Uterus (tissue), 4 donors: ENCODE results near the gene TMEM61. TPM values are rescaled to one million over a fixed set of nuclear protein-coding genes. Genes with fewer than 3 reads are reported as not detected.
A peak's percentile ranks its signal among the peaks of the same experiment; 100 is the strongest.

Experiments
- DNase-seq, 2 donors: peaks; one replicate each; pipeline ENCODE4 v3.0.0-alpha.2; 2019 to 2020
- H3K27ac ChIP-seq, 2 donors: fragments of 200-600 bp; sonication (generic); 1 replicate in 1 of 2; 2 replicates in 1 of 2; pipeline ENCODE4 v1.5.1; 2016 to 2018
- H3K27me3 ChIP-seq, 2 donors: fragments of 200-600 bp; sonication (generic); one replicate each; pipeline ENCODE4 v1.5.1; 2018 to 2019; ENCODE audit warnings: control low read depth in 1 of 2
- H3K36me3 ChIP-seq, 2 donors: fragments of 200-600 bp; sonication (generic); one replicate each; pipeline ENCODE4 v1.5.1; 2019; ENCODE audit warnings: control low read depth in 1 of 2
- H3K4me1 ChIP-seq, 2 donors: fragments of 200-600 bp; sonication (generic); one replicate each; pipeline ENCODE4 v1.5.1; 2018 to 2019; ENCODE audit warnings: control low read depth in 1 of 2
- H3K4me3 ChIP-seq, 2 donors: fragments of 200-600 bp; sonication (generic); 1 replicate in 1 of 2; 2 replicates in 1 of 2; pipeline ENCODE4 v1.5.1; 2018 to 2019; ENCODE audit warnings: mild to moderate bottlenecking in 1 of 2
- H3K9me3 ChIP-seq, 2 donors: fragments of 200-600 bp; sonication (generic); one replicate each; pipeline ENCODE4 v1.5.1; 2019; ENCODE audit warnings: control low read depth in 1 of 2
- CTCF ChIP-seq, 4 experiments: fragments of 200-600 bp in 2 of 4; fragments of 450-650 bp in 2 of 4; sonication (generic) in 2 of 4; IDR thresholded peaks; one replicate each; pipeline ENCODE4 v1.5.1; 2016 to 2019; ENCODE audit warnings: antibody characterized with exemption in 4 of 4, mild to moderate bottlenecking in 2 of 4, moderate library complexity in 1 of 4
- POLR2A ChIP-seq, 2 donors: fragments of 450-650 bp; IDR thresholded peaks; one replicate each; pipeline ENCODE4 v1.6.1; 2016; ENCODE audit warnings: antibody characterized with exemption in 2 of 2, mild to moderate bottlenecking in 1 of 2, moderate library complexity in 1 of 2
- intact Hi-C: fragments of 100-400 bp; cut with DNase I; formaldehyde crosslinking; loops from one replicate; pipeline ENCODE4 v1.15.1; 2023; ENCODE audit warnings: low total_unique reads
- total RNA-seq, 4 donors: library from RNA; depleted of rRNA in 3 of 4; stranded (reverse); fragments of >200 nt in 3 of 4; gene quantifications; one replicate each; pipeline versions ENCODE4 v1.1.0 to v1.2.4, GENCODE V29; 2014 to 2023
- donor health status: DM: yes; HTN: yes; CAD: no.

Gene TMEM61
- total RNA-seq, 4 donors from 2014 or later: 0.35 TPM; not detected in 3

DNA sequence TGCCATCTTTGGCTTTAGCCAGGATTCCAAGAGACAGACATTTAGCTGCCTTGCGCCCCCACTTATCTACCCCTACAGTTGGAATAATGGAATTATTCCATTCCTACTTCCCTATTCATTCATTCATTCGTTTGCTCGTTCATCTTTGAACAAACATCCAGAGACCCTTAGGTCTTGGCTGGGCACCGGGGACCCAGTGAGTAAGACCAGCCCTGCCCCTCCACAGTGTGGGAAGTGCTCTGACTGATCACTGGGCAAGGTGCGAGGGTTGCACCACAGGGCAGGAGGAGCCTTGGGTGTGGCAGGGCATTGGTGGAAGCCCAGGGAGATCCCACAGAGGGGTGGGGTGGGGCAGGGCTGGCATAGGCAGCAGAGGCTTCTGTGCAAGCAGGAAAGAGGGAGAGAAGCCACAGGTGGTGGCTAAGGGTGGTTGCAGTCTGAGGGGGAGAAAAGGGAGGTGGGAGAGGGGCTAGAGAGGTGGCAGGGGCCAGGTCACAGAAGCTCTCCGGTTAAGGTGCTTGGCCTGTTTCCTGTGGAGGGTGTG is 35.0 kb upstream of the TMEM61 start:
- TF ChIP-seq POLR2A (IDR thresholded peaks at IDR 0.05): no peak
- H3K4me3 ChIP-seq: no peak overlapping the region
- intact Hi-C loops: no loop called here

DNA sequence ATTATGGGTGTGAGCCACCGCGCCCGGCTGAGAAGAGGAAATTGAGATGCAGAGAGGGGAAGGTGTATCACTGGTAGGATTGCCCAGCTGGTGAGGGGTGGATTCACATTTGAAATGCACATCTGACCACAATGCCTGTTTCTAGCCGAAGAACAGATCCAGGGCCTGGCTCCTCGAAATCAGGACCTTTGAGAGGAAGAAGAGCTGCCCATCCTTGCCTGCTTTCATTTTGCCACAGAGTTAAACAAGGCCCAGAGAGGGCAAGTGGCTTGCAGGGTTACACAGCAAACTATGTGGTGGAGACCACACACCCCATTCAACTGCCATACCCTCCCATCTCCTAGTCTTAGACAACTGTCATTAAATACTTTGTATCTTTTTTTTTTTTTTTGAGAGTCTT is 32.9 kb upstream of the TMEM61 start:
- Histone ChIP-seq H3K36me3 (no peaks in the 10 kb centered on the region), H3K4me1 (no peaks in the 10 kb centered on the region), H3K27me3 (no peaks in the 10 kb centered on the region), H3K27ac (no peak overlapping the region), H3K9me3 (no peaks in the 10 kb centered on the region), H3K4me3 (no peak overlapping the region)
- intact Hi-C loops: no loop called here
- TF ChIP-seq POLR2A (IDR thresholded peaks at IDR 0.05) (no peak), CTCF (IDR thresholded peaks at IDR 0.05) (no peak)
- no peak for DNase-seq

More for the DNA sequence above, 35.0 kb upstream of the TMEM61 start:
- DNase-seq: no peak
- Histone ChIP-seq H3K27me3 (no peaks in the 10 kb centered on the region), H3K36me3 (no peaks in the 10 kb centered on the region), H3K4me1 (no peaks in the 10 kb centered on the region), H3K9me3 (no peaks in the 10 kb centered on the region), H3K27ac (no peak overlapping the region)

GRCh38 chr1:54949053-54949452 is 31.4 kb upstream of the TMEM61 start:
- TF ChIP-seq POLR2A (IDR thresholded peaks at IDR 0.05): no peak
- no peak for TF ChIP-seq CTCF (IDR thresholded peaks at IDR 0.05)
- no peaks in the 10 kb centered on the region for H3K27me3 ChIP-seq
- no peaks in the 10 kb centered on the region for H3K4me1 ChIP-seq
- H3K27ac ChIP-seq: no peak overlapping the region
- H3K9me3 ChIP-seq: no peaks in the 10 kb centered on the region
- H3K36me3 ChIP-seq: no peaks in the 10 kb centered on the region
- H3K4me3 ChIP-seq: no peak overlapping the region
- no peak for DNase-seq
- intact Hi-C loops: no loop called here

DNA sequence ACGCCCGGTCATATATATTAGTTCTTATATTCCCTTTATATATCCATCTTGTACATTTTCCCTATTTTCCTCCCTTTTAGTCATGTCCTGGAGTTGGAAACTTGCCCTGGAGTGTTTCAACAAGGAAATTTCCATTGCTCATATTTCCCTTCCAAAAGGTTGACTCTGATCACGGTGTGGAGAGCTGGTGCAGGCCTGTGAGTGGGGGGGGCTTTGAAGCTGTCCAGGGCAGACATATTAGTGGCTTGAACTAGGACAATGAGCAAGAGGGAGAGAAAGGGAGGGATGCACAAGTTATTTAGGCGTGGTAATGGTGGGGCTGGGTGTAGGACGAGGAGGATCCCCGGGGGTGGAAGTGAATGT is 30.4 kb upstream of the TMEM61 start:
- no peak overlapping the region for H3K27ac ChIP-seq
- no peak for DNase-seq

GRCh38 chr1:54950369-54951163 is 29.9 kb upstream of the TMEM61 start:
- Histone ChIP-seq H3K27ac (no peak overlapping the region), H3K9me3 (no peaks in the 10 kb centered on the region), H3K4me3 (peak overlapping the region in 1 of 2 donors; percentile 10), H3K4me1 (no peaks in the 10 kb centered on the region), H3K36me3 (no peaks in the 10 kb centered on the region), H3K27me3 (no peaks in the 10 kb centered on the region)
- DNase-seq: peak; percentile 41 to 49
- intact Hi-C loops: no loop called here
- TF ChIP-seq CTCF (IDR thresholded peaks at IDR 0.05) (peak; percentile 43 to 67 (median 58)), POLR2A (IDR thresholded peaks at IDR 0.05) (no peak)

More for the DNA sequence above, 30.4 kb upstream of the TMEM61 start:
- intact Hi-C loops: no loop called here
- Histone ChIP-seq H3K27me3 (no peaks in the 10 kb centered on the region), H3K4me3 (no peak overlapping the region), H3K36me3 (no peaks in the 10 kb centered on the region), H3K9me3 (no peaks in the 10 kb centered on the region), H3K4me1 (no peaks in the 10 kb centered on the region)
- TF ChIP-seq CTCF (IDR thresholded peaks at IDR 0.05) (no peak), POLR2A (IDR thresholded peaks at IDR 0.05) (no peak)
